Testis (tissue), 2 donors: Measurements from ENCODE around the gene C3orf49.

Experiments used
- CTCF ChIP-seq, 3 experiments: fragments of 450-650 bp in 2 of 3; fragments of 200-600 bp in 1 of 3; sonication (generic) in 1 of 3; IDR thresholded peaks; one replicate each; pipeline ENCODE4 v1.5.1; 2016 to 2019; ENCODE audit warnings: antibody characterized with exemption in 3 of 3, mild to moderate bottlenecking in 2 of 3, moderate library complexity in 1 of 3
- POLR2A ChIP-seq: fragments of 450-650 bp; IDR thresholded peaks from one replicate; pipeline ENCODE4 v1.6.1; 2017; ENCODE audit warnings: antibody characterized with exemption, mild to moderate bottlenecking, moderate library complexity

- TF ChIP-seq POLR2A (no peak), CTCF (IDR thresholded peaks at IDR 0.05) (no peak)
Observed at GRCh38 chr3:63803911-63804310, 15.2 kb upstream of the C3orf49 start.
